OCI-LY7 (cell line): ENCODE data around the gene ABCG4. TPM values are rescaled to one million over a fixed set of nuclear protein-coding genes. Genes with fewer than 3 reads are reported as not detected.
A peak's percentile ranks its signal among the peaks of the same experiment; 100 is the strongest.

Experiments used
- BruUV-seq: library from RNA; stranded (reverse); fragments of 400-500 nt; replicated peaks from 2 replicates; lab custom pipeline; 2021; lab: Mats Ljungman, UMichigan
- CTCF ChIA-PET: fragments of 300-600 bp; sonication (Branson Sonifier 250); formaldehyde crosslinking; loops from one replicate; lab custom pipeline; 2022; ENCODE audit warnings: antibody characterized with exemption; ENCODE audit not compliant: unreplicated experiment; lab: Charles Lee
- POLR2A ChIA-PET: fragments of 300-600 bp; sonication (Branson Sonifier 250); formaldehyde crosslinking; loops from one replicate; lab custom pipeline; 2022; ENCODE audit warnings: antibody characterized with exemption; lab: Charles Lee
- DNase-seq: peaks from one replicate; pipeline ENCODE4 v3.0.0-alpha.2; 2015; ENCODE audit warnings: low spot score
- H2AFZ ChIP-seq: fragments of 200-600 bp; sonication (generic), shearing (Covaris generic); 2 replicates; pipeline ENCODE4 v1.6.1; 2014; ENCODE audit warnings: mild to moderate bottlenecking, antibody characterized with exemption, low read length, moderate library complexity
- H3K27ac ChIP-seq: fragments of 200-600 bp; sonication (generic); 2 replicates; pipeline ENCODE4 v1.5.1; 2014; ENCODE audit warnings: mixed run types, low read depth, mild to moderate bottlenecking, moderate library complexity, low read length, inconsistent platforms; ENCODE audit not compliant: poor library complexity, severe bottlenecking
- H3K36me3 ChIP-seq: fragments of 200-600 bp; sonication (generic); 2 replicates; pipeline ENCODE4 v1.6.1; 2014; ENCODE audit warnings: mild to moderate bottlenecking, antibody characterized with exemption, low read length, moderate library complexity, mixed read lengths; ENCODE audit not compliant: insufficient read depth
- H3K4me1 ChIP-seq: fragments of 200-600 bp; sonication (generic); 2 replicates; pipeline ENCODE4 v1.5.1; 2014; ENCODE audit warnings: mild to moderate bottlenecking, low read length; ENCODE audit not compliant: insufficient read depth, poor library complexity, severe bottlenecking
- H3K4me2 ChIP-seq: fragments of 200-600 bp; sonication (generic); 2 replicates; pipeline ENCODE4 v1.6.1; 2014; ENCODE audit warnings: mild to moderate bottlenecking, low read length
- H3K4me3 ChIP-seq: fragments of 200-600 bp; sonication (generic); 2 replicates; pipeline ENCODE4 v1.5.1; 2014; ENCODE audit warnings: mild to moderate bottlenecking, low read depth, low read length; ENCODE audit not compliant: poor library complexity, severe bottlenecking
- H3K79me2 ChIP-seq: fragments of 200-600 bp; sonication (generic); 2 replicates; pipeline ENCODE4 v1.6.1; 2016; ENCODE audit warnings: low read depth, mild to moderate bottlenecking, low read length, moderate library complexity, mixed read lengths; ENCODE audit not compliant: insufficient read depth
- H3K9me2 ChIP-seq: fragments of 200-600 bp; sonication (generic); 2 replicates; pipeline ENCODE4 v1.6.1; 2016; ENCODE audit warnings: mild to moderate bottlenecking, low read length, mixed read lengths; ENCODE audit not compliant: insufficient read depth
- H3K9me3 ChIP-seq: fragments of 200-600 bp; sonication (generic); 2 replicates; pipeline ENCODE4 v1.6.1; 2014; ENCODE audit warnings: mild to moderate bottlenecking, mixed run types, low read length, mixed read lengths
- H4K20me1 ChIP-seq: fragments of 200-600 bp; sonication (generic); 2 replicates; pipeline ENCODE4 v1.6.1; 2014; ENCODE audit warnings: mild to moderate bottlenecking, antibody characterized with exemption, low read length, moderate library complexity, mixed read lengths; ENCODE audit not compliant: insufficient read depth
- CTCF ChIP-seq: fragments of 200-600 bp; sonication (generic); conservative IDR thresholded peaks from 2 replicates; pipeline ENCODE4 v1.5.1; 2014; ENCODE audit warnings: mild to moderate bottlenecking, antibody characterized with exemption, low read length, moderate library complexity, mixed read lengths
- EZH2phosphoT487 ChIP-seq: fragments of 200-600 bp; sonication (generic); IDR thresholded peaks from 2 replicates; pipeline ENCODE4 v1.6.1; 2018; ENCODE audit warnings: low read depth, borderline replicate concordance, mild to moderate bottlenecking, mixed run types, antibody characterized with exemption, low read length, moderate library complexity, mixed read lengths
- intact Hi-C: fragments of 100-400 bp; cut with micrococcal nuclease; formaldehyde crosslinking; loops from one replicate; pipeline ENCODE4 v1.10.0; 2022; ENCODE audit not compliant: unreplicated experiment
- total RNA-seq, 2 experiments: library from RNA; depleted of rRNA in 1 of 2; stranded (reverse); fragments of >200 nt in 1 of 2; shearing (Covaris generic) in 1 of 2; gene quantifications; 2 replicates each; pipeline ENCODE4 v1.2.3, GENCODE V29; 2014 to 2022

ABCG4 gene
- total RNA-seq, 2 experiments from 2014 or later = not detected

- POLR2A ChIA-PET = interaction anchor here (0.6 to 1.4 kb wide), 4 partner anchors 16 to 91 kb away, joined by 3 to 8 read pairs (median 5); partner anchors contain the start of genes HINFP and HMBS
Measured at GRCh38 chr11:119100246-119100970, 48.4 kb upstream of the ABCG4 start.

DNA sequence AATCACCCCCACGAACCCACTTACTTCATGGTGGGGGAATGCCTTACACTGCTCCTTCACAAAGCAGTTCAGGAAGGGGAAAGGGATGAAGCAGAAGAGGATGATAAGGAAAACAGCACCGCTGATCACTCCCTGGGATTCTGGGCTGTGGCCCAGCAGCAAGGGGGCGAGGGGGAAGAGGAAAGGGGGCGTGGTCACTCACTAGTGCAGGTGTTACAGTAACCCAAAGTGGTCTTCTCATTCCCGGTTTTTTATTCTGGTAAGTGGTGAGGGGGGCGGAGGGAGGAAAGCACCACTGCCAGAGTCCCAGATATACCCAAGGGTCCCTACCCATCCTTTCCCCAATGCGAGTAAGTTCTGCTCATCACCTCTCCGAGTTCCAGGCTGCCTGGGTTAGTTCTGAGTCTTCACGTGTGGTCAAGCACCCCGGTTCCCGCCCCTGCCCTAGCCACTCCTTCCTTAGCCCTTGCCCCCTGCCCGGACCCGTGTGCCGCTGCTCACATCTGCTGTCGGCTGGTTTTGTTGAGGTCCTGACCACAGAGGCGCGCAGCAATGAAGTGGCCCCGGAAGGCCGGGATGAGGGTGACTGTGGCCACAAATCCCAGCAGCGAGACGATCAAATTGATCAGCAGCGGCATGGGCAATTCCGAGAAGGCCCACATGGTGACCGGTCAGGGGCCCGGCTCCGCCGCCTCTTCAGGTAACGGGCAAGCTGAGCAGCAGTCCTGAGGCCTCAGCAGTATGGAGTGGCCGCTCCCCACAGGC lies 47.7 kb upstream of the ABCG4 start:
- Histone ChIP-seq H3K4me2 (peak overlapping the region; percentile 100), H3K27ac (peak overlapping the region; percentile 86), H2AFZ (peak overlapping the region; percentile 84), H3K79me2 (peaks cover 25% of the 10 kb centered on the region), H3K9me3 (no peaks in the 10 kb centered on the region), H3K4me1 (peaks cover 49% of the 10 kb centered on the region), H3K9me2 (no peaks in the 10 kb centered on the region), H3K4me3 (peak overlapping the region; percentile 88), H4K20me1 (no peaks in the 10 kb centered on the region), H3K36me3 (peaks cover 28% of the 10 kb centered on the region)
- TSS peak; percentile 49 for BruUV-seq
- ChIA-PET POLR2A (interaction anchor here (0.5 to 1.8 kb wide), 7 partner anchors 9 to 220 kb away, joined by 3 to 8 read pairs (median 4); partner anchors contain the start of genes HMBS and VPS11), CTCF (interaction anchor here (0.7 kb wide), 2 partner anchors 223 to 242 kb away, joined by 6 to 7 read pairs; no protein-coding TSS in a partner anchor)
- intact Hi-C loops = loop anchor here (1.0 to 5.0 kb wide), 2 partner anchors 36 to 221 kb away; no protein-coding TSS in a partner anchor
- peak; percentile 45 for DNase-seq
- TF ChIP-seq CTCF = no peak
- no peak for TF ChIP-seq EZH2phosphoT487

More at GRCh38 chr11:119100246-119100970, 48.4 kb upstream of the ABCG4 start:
- Histone ChIP-seq H3K9me3 (no peaks in the 10 kb centered on the region), H3K27ac (peak overlapping the region; percentile 86), H2AFZ (no peak overlapping the region), H3K4me3 (peak overlapping the region; percentile 88), H3K4me2 (peak overlapping the region; percentile 100), H3K4me1 (peaks cover 54% of the 10 kb centered on the region), H4K20me1 (no peaks in the 10 kb centered on the region), H3K79me2 (peaks cover 30% of the 10 kb centered on the region), H3K36me3 (peaks cover 32% of the 10 kb centered on the region), H3K9me2 (no peaks in the 10 kb centered on the region)
- no TSS peak for BruUV-seq
- intact Hi-C loops = loop anchor here (1.0 to 5.0 kb wide), 2 partner anchors 35 to 222 kb away; no protein-coding TSS in a partner anchor
- CTCF ChIA-PET = no interaction called here
- DNase-seq = no peak
- TF ChIP-seq CTCF (peak; percentile 84), EZH2phosphoT487 (no peak)
